MM.1S (cell line): ENCODE measurements around the gene TMIE.

ENCODE experiments used
- DNase-seq: peaks from one replicate; pipeline ENCODE4 v3.0.0-alpha.2; 2015
- H2AFZ ChIP-seq: fragments of 300-600 bp; sonication (generic); 2 replicates; pipeline ENCODE4 v1.6.0; 2016; ENCODE audit warnings: antibody characterized with exemption, low read length
- H3F3A ChIP-seq: fragments of 300-600 bp; sonication (generic); 2 replicates; pipeline ENCODE4 v1.6.1; 2016; ENCODE audit warnings: mild to moderate bottlenecking, antibody characterized with exemption, low read length, moderate library complexity, mixed read lengths; ENCODE audit not compliant: insufficient read depth
- H3K27ac ChIP-seq: fragments of 300-600 bp; sonication (generic); 2 replicates; pipeline ENCODE4 v1.5.1; 2016; ENCODE audit warnings: mild to moderate bottlenecking, low read length
- H3K27me3 ChIP-seq: fragments of 300-600 bp; sonication (generic); replicated peaks from 2 replicates; pipeline ENCODE4 v1.6.0; 2016; ENCODE audit warnings: low read length; ENCODE audit not compliant: insufficient read depth
- H3K36me3 ChIP-seq: fragments of 300-600 bp; sonication (generic); replicated peaks from 2 replicates; pipeline ENCODE4 v1.6.1; 2016; ENCODE audit warnings: mild to moderate bottlenecking, low read length, mixed read lengths; ENCODE audit not compliant: insufficient read depth
- H3K4me1 ChIP-seq: fragments of 300-600 bp; sonication (generic); 2 replicates; pipeline ENCODE4 v1.6.1; 2016; ENCODE audit warnings: low read length, mixed read lengths
- H3K4me2 ChIP-seq: fragments of 300-600 bp; sonication (generic); 2 replicates; pipeline ENCODE4 v1.6.0; 2016; ENCODE audit warnings: low read depth, low read length
- H3K4me3 ChIP-seq: fragments of 300-600 bp; sonication (generic); 2 replicates; pipeline ENCODE4 v1.5.1; 2016; ENCODE audit warnings: low read length, mixed read lengths
- H3K79me2 ChIP-seq: fragments of 300-600 bp; sonication (generic); 2 replicates; pipeline ENCODE4 v1.6.1; 2016; ENCODE audit warnings: mixed run types, low read length, mixed read lengths
- H3K9ac ChIP-seq: fragments of 300-600 bp; sonication (generic); 2 replicates; pipeline ENCODE4 v1.6.1; 2016; ENCODE audit warnings: low read length, mixed read lengths
- H3K9me2 ChIP-seq: fragments of 300-600 bp; sonication (generic); replicated peaks from 2 replicates; pipeline ENCODE4 v1.6.1; 2016; ENCODE audit warnings: mild to moderate bottlenecking, low read length, mixed read lengths; ENCODE audit not compliant: insufficient read depth
- H3K9me3 ChIP-seq: fragments of 300-600 bp; sonication (generic); replicated peaks from 2 replicates; pipeline ENCODE4 v1.6.1; 2016; ENCODE audit warnings: mild to moderate bottlenecking, low read length, mixed read lengths; ENCODE audit not compliant: insufficient read depth
- H4K20me1 ChIP-seq: fragments of 300-600 bp; sonication (generic); 2 replicates; pipeline ENCODE4 v1.6.1; 2016; ENCODE audit warnings: mild to moderate bottlenecking, low read length, moderate library complexity, mixed read lengths; ENCODE audit not compliant: insufficient read depth
- CTCF ChIP-seq: fragments of 300-600 bp; sonication (generic); IDR thresholded peaks from 2 replicates; pipeline ENCODE4 v1.5.1; 2016; ENCODE audit warnings: antibody characterized with exemption, low read length, mixed read lengths
- EZH2 ChIP-seq: fragments of 300-600 bp; sonication (generic); optimal IDR thresholded peaks from 2 replicates; pipeline ENCODE3; 2017; ENCODE audit warnings: low read depth, mild to moderate bottlenecking, antibody characterized with exemption, low read length, mixed read lengths
- EZH2phosphoT487 ChIP-seq: fragments of 300-600 bp; sonication (generic); IDR thresholded peaks from 2 replicates; pipeline ENCODE4 v1.6.1; 2018; ENCODE audit warnings: antibody characterized with exemption, low read length

Gene TMIE

GRCh38 chr3:46706771-46707582, 5.8 kb downstream of the TMIE start:
- H2AFZ ChIP-seq = no peak overlapping the region
- no peaks in the 10 kb centered on the region for H3F3A ChIP-seq
- DNase-seq = no peak
- H3K4me3 ChIP-seq = no peak overlapping the region
- no peak overlapping the region for H3K27ac ChIP-seq
- no peaks in the 10 kb centered on the region for H3K4me1 ChIP-seq
- H3K79me2 ChIP-seq = no peaks in the 10 kb centered on the region
- peaks cover under 1% of the 10 kb centered on the region; the same call in 1 of the 2 replicates for H3K27me3 ChIP-seq
- no peak overlapping the region for H3K9ac ChIP-seq
- H3K9me3 ChIP-seq = no peaks in the 10 kb centered on the region
- H3K9me2 ChIP-seq = no peaks in the 10 kb centered on the region
- H4K20me1 ChIP-seq = no peaks in the 10 kb centered on the region
- no peak overlapping the region for H3K4me2 ChIP-seq
- H3K36me3 ChIP-seq = no peaks in the 10 kb centered on the region
- no peak for TF ChIP-seq EZH2
- TF ChIP-seq CTCF = no peak
- no peak for TF ChIP-seq EZH2phosphoT487

- no peaks in the 10 kb centered on the region; the same call in 1 of the 2 replicates for H3K27me3 ChIP-seq
- no peaks in the 10 kb centered on the region for H3F3A ChIP-seq
- H3K9me3 ChIP-seq = no peaks in the 10 kb centered on the region
- no peaks in the 10 kb centered on the region for H3K9me2 ChIP-seq
- H3K4me3 ChIP-seq = no peak overlapping the region
- no peak overlapping the region for H3K4me2 ChIP-seq
- no peaks in the 10 kb centered on the region for H3K79me2 ChIP-seq
- no peak for DNase-seq
- H3K9ac ChIP-seq = no peak overlapping the region
- H3K36me3 ChIP-seq = no peaks in the 10 kb centered on the region
- H3K27ac ChIP-seq = no peak overlapping the region
- no peak for TF ChIP-seq EZH2phosphoT487
- H2AFZ ChIP-seq = no peak overlapping the region
- H4K20me1 ChIP-seq = no peaks in the 10 kb centered on the region
- no peaks in the 10 kb centered on the region for H3K4me1 ChIP-seq
Observed at GRCh38 chr3:46707601-46708011, 6.4 kb downstream of the TMIE start.

- Histone ChIP-seq H3K9ac (no peak overlapping the region), H3K36me3 (no peaks in the 10 kb centered on the region), H2AFZ (no peak overlapping the region), H3K27ac (no peak overlapping the region), H3K9me3 (no peaks in the 10 kb centered on the region), H3K4me1 (no peaks in the 10 kb centered on the region), H3K4me3 (no peak overlapping the region), H3F3A (no peaks in the 10 kb centered on the region), H3K4me2 (no peak overlapping the region), H3K27me3 (no peaks in the 10 kb centered on the region; the same call in 1 of the 2 replicates), H4K20me1 (no peaks in the 10 kb centered on the region), H3K79me2 (no peaks in the 10 kb centered on the region), H3K9me2 (no peaks in the 10 kb centered on the region)
- TF ChIP-seq EZH2phosphoT487 (no peak), EZH2 (no peak), CTCF (no peak)
- no peak for DNase-seq
Observed at GRCh38 chr3:46708401-46709156, 7.4 kb downstream of the TMIE start.
